Hematopoietic multipotent progenitor cell treated with erythropoietin and hydrocortisone succinate and interleukin-3 and kit ligand, for 8 days (in vitro differentiated cells): ENCODE results near the gene CCL14.
"Not testable (repeated sequence)": the region's sequence is repeated elsewhere in the genome, so short reads cannot be mapped to it uniquely, and the experiment has no call there.

ENCODE experiments used
- DNase-seq: peaks from one replicate; pipeline ENCODE4 v3.0.0-alpha.2; 2015

The CCL14 gene

DNA sequence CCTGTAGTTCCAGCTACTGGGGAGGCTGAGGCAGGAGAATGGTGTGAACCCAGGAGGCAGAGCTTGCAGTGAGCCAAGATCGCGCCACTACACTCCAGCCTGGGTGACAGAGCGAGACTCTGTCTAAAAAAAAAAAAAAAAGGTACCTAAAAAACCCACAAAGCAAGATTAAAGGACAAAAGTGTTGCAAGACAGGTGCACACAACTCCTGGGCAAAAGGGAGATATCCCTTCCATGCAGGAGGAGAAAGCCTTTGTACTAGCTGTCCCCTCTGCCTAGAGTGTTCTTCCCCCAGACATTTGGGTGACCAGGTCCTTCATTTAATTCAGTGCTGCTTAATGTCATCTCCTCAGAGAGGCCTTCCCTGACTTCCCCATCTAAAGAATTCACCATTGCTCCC is 48.0 kb downstream of the CCL14 start:
- DNase-seq: not testable (repeated sequence)

DNA sequence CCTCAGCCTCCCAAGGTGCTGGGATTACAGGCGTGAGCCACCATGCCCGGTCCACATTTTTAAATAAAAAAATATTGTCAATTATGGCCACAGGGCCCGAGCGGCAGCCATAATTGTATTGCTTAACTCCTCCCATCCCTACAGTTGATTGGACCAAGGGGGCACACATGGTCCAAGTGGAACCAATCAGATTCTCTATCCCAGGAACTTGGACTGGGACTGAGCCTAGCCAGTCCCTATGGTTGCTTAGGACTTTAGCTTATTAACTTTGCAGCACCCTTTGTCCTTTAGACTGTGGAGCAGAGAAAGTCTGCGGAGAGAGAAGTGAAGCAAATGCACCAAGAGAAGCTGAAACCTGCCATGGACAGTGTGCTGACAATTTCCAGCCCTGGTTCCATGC is 50.5 kb downstream of the CCL14 start:
- no peak for DNase-seq

DNA sequence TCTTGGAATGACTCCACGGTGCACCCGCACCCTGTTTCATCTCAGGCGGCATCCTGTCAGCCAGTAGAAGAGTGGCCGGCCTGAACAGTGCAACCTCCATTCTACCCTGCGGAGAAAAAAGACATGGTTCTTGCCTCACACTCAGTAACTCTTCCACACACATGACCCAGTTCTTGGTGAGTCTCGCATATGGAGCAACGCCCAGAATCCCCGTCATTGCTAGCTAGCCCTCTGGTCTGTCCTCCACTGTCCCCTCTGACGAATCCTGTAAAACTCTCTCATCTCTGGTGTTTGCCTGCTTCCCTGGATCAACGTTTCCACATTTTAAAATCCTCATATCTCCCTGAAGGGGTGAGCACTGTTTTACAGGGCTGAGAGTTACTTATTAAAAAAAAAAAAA is 51.8 kb downstream of the CCL14 start:
- DNase-seq: no peak
